Inflammatory macrophage (primary cell): ENCODE results near the gene TSPAN33.

Experiments used
- DNase-seq, 2 donors: peaks; one replicate each; pipeline ENCODE4 v3.0.0-alpha.2; 2020 to 2022
- total RNA-seq, 18 experiments: gene quantifications; one replicate each; lab custom pipeline; 2026; ENCODE audit warnings: mixed read lengths in 6 of 18, inconsistent platforms in 2 of 18; lab: John Stamatoyannopoulos, UW

TSPAN33 gene, protein sequence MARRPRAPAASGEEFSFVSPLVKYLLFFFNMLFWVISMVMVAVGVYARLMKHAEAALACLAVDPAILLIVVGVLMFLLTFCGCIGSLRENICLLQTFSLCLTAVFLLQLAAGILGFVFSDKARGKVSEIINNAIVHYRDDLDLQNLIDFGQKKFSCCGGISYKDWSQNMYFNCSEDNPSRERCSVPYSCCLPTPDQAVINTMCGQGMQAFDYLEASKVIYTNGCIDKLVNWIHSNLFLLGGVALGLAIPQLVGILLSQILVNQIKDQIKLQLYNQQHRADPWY
- total RNA-seq = 10.4 to 238 (median 66.5) reads per million in 18 experiments

DNA sequence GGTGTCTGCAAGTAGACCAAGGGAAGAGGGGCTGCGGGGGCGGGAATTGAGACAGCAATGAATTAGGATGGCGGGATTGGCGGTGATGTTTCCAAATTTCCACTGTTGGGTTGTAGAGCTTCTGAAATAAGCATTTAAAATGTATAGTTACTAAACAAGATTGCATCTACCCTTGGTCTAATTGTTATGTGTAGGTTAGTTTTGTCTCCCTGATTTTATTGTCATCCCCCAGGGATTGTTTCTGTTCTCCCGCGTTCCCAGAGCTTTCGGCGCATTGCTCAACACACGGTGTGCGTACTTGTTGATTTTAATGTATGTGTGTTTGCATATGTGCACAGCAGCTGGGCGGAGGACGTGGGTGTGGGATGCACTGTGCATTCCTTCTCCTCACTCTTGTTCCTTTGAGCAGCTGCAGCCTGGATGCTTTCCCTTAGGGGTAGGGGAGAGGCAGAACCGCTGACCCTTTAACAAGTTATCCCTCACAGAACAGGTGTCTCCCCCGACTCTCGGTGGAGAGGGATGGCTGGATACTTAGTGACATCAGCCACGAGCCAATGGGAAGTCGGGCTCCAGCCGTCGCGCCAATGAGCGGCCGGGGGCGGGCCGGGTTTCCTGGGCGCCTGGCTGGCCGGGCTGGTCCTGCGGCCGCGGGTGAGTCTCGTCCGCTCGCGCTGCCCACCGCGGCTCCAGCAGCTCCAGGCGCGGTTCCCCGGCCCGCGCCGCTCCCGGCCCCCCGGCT is at the start of gene TSPAN33:
TSS of gene TSPAN33 (plus strand) at position 613 of the 739 bp plus-strand sequence. CDS start 274 bp downstream, outside the sequence.
- peak; percentile 71 to 80 for DNase-seq

DNA sequence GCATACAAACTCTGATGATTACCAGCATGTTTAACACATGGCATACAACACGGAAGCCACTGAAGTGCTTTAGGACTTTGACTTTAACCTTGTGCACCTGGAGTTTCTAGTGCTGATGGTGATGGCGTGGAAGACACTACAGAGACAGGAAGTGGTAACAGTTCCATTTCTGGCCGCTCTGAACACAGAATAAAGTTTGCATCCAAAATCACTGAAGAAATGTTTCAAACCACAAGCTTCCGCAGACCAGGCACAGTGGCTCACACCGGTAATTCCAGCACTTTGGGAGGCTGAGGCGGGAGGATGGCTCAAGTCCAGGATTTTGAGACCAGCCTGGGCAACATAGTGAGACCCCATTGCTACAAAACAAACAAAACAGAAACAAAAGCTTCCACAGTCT is 49.2 kb upstream of the TSPAN33 start:
- DNase-seq = no peak

DNA sequence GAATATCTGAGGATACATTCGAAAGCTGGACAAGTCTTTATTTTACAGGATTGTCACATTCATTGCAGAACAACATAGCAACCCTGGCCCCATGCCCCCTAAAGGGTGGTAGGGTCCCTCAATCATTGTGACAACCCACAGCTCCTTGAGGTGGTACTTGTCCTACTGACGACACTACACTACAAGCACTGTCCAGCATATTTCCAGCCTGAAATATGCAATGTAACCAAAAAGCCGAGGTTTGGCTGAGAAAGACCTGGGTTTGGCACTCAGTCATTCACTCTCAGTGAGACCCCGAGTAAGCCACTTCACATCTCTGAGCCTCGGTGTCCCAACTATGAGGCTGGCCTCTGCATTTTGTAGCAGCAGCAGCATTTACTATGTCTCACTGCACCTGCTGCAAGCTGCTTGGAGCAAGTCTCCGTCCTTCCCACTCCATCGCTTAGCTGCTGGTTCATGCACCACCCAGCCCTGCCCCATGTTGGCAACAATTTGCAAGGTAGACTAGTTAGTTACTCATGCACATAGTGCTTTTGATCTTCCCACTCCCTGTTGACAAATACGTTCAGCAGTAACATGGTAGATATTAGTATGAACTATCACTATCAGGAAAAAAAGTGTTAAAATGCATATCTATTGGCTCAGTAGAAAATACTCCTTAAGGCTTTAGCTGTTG is 46.0 kb upstream of the TSPAN33 start:
- DNase-seq = no peak

DNA sequence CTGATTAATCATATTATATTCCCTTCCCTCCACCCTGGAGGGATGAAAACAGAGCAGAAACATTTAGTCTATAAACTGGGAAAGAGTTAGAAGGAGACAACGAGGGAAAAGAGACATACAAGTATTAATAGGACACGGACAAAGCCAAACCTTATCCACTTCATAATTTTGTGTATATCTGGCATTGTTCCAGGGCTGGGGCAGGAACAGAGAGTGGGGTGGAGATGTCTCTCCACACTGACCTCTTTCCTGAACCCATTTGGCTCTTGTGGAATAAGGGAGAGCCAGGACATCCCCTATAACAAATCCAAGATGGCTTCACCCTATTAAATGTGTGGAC is 43.7 kb upstream of the TSPAN33 start:
- no peak for DNase-seq

DNA sequence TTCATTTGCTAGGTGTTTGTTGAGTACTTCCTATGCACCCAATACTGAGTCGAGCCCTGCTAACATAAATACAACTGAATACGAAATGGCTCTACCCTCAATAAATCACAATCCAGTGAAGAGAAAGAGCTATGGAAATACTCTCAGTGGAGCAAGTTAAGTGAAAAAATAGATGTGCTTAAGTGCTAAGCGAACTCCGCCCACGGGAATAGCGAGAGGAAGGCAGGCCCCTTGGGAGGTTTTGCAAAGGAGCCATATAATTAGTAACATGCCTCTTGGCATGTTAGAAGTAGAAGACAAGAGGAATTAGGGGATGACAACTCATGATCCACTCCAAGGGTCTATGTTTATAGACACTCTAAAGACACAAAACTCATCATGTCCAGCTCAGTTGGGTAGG is 42.8 kb upstream of the TSPAN33 start:
- DNase-seq = no peak

DNA sequence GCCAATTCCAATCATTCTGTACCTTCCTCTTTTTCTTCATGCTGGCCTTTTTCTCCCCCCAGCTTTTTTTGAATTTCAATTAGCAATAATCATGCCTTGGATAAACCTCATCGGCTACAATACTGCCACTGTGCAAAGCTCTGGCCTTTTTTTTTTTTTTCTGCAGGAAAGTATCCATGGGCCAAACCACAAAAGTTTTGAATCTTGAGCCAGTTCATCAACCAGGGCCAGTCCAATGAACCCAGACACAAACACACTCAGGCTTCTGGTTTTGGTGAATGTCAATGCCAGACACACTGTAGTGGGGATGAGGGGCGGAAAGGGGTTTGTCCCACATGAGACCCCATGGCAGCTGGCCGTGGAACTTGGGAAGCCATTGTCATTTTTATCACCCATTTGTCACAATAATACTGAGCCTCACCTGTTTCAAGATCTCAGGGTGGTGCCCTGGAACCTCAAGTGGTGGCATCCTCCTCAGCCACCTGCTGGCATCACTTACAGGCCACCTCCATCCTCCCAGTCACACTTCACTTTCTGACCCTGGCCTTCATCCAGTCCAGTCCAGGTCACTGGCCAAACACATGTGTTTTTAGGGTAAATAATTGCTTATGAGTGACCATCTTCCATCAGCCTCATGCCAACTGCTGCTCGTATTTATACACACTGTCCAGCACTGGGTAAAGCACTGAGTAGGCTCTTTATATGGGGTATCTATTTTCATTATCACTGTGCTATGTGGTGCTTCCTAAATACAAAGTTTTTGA is 40.8 kb upstream of the TSPAN33 start:
- no peak for DNase-seq

DNA sequence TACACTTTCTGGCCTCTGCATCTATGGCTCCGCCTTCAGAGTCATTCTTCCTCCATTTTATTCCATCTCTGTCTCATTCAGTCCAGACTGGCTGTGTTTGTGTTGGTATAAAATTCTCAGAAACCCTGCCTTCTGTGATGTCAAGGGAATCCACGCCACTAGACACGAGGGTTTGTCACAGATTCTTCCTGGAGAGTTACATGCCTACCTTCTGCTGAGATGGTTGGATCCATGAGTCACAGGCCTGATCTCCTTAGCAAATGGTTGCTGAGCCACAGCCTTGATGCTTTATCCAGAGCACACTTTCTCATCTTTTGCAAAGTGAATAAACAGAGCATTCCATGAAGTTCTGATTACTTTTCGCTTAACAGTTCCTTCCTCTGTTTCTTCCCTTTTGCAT is 35.9 kb upstream of the TSPAN33 start:
- no peak for DNase-seq

DNA sequence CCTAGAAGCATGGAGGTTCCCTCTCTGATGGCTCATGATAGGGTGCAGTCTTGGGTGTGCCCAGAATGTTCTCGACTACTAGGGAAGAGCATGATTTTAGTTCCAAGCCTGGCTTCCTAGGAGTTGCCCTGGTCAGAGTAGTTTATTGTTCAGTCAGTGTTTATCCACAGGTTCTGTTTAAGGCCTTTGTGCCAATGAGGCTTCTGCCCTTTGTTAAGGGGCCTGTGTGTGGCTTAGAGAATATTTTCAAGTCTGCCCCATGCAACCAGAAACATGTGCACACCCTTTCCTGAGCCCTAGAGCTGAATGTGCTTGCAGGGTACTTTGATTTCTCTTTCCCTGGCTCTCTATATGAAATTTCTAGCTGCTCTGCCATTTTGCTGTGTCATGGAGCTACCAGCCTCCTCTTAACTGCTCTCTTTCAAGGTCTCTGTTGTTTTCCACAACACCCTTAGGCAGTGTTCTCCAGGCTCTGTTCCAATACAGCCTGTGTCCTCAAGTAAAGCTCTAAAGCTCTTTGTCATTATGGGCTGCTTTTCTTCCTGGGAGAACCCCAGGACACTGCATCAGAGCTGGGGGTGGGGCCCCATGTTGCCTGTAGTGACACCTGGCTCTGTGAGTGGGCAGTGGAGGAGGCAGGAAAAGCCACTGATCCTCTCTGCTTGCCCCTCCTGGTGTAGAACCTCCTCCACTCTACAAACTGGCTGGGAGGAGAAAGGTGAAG is 34.1 kb upstream of the TSPAN33 start:
- DNase-seq = no peak

DNA sequence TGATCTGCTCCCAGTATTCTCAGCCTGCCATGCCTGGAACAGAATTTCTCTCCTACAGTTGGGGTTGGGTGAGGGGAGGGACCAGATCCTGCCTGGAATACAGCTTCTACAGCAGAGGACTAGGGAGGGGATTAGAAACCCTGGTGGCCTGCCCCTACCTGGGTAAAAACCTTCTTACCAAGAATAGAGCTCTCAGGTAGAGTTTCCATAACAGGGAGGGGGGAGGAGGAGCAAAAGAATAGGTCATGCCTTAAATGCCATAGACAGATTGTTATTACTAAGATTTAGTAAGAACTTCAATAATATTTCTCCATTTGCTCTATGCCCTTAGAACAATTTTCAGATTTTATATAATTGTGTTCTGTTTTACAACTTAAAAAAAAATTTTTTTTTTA is 33.5 kb upstream of the TSPAN33 start:
- DNase-seq = no peak

DNA sequence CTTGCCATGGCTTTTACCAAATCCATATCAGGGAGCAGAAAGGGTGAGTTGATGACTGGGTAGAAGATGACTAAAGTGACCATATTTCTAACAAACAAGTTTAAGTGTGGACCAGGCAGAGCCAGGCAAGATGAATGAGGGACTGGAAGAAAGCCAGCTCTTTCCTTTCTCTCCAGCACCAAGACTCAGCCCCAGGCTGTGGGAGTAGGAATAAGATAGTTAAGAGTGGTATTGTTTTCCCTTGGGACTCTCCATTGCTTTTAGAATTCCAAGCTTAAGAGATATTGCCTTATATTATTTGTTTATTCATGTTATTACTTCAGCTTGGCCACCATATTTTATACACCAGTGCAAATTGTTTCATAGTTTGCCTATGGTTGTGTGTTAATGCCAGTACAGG is 28.8 kb upstream of the TSPAN33 start:
- DNase-seq = no peak

DNA sequence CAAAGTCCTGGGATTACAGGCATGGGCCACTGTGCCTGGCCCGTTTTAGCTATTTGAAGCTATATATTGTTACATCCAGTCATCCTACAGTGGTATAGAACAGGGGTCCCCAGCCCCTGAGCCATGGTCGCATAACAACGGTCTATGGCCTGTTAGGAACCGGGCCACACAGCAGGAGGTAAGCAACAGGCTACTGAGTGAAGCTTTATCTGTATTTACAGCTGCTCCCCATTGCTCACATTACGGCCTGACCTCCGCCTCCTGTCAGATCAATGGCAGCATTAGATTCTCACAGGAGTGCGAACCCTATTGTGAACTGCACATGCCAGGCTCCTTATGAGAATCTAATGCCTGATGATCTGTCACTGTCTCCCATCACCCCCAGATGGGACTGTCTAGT is 26.3 kb upstream of the TSPAN33 start:
- no peak for DNase-seq

DNA sequence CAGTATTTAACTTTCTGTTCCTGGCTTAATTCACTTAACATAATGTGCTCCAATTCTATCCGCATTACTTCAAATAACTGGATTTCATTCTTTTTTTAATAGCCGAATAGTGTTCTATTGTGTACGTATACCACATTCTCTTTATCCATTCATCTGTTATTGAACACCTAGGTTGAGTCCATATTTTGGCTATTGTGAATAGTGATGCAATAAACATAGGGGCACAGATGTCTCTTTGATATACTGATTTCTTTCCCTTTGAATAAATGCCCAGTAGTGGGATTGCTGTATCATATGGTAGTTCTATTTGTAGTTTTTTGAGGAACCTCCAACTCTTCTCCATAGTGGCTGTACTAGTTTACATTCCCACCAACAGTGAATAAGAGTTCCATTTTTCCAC is 25.5 kb upstream of the TSPAN33 start:
- no peak for DNase-seq

DNA sequence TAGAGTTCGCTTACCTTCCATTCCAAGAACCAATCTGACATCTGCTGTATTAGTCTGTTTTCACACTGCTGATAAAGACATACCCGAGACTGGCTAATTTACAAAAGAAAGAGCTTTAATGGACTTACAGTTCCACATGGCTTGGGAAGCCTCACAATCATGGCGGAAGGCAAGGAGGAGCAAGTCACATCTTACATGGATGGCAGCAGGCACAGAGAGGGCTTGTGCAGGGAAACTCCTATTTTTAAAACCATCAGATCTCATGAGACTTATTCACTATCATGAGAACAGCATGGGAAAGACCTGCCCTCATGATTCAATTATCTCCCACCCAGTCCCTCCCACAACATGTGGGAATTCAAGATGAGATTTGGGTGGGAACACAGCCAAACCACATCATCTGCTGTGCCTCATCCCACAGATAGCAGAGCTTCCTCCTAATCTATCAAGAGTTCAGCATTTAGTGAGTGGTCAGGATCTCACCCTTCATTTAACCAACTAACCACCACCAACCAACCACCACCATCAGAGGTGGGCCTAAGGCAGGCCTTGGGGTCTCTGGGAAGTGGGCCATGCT is 22.9 kb upstream of the TSPAN33 start:
- peak; percentile 72 to 89 for DNase-seq

DNA sequence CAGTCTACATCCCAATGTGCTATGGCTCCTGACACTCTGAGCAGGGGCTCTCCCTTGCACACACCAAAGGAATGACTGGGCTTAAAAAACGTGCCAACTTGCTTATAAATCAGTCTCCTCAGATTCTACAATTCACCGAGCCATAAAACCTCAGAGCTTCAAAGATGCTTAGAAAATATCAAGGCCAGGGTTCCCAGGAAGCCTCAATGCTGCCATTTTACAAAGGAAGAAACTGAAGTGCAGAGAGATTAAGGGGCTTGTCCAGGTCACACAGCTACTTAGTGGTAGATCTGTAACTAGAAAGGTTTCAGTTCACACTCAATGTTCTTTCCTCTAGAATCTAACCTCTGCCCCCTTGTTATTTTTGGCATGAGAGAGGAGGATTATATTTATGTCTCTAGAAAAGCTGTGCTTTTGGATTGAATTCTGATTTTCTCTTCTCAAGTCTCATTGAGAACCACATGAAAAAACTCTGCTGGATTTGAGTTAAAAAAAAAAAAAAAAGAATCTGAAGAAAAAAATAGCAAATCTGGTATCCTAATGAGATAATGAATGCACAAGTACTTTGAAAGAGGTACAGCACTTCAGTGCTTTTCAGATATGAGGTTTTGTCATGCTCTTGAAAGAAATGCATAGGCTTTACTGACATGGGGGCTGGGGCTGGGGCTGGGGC is 22.3 kb upstream of the TSPAN33 start:
- DNase-seq = no peak

DNA sequence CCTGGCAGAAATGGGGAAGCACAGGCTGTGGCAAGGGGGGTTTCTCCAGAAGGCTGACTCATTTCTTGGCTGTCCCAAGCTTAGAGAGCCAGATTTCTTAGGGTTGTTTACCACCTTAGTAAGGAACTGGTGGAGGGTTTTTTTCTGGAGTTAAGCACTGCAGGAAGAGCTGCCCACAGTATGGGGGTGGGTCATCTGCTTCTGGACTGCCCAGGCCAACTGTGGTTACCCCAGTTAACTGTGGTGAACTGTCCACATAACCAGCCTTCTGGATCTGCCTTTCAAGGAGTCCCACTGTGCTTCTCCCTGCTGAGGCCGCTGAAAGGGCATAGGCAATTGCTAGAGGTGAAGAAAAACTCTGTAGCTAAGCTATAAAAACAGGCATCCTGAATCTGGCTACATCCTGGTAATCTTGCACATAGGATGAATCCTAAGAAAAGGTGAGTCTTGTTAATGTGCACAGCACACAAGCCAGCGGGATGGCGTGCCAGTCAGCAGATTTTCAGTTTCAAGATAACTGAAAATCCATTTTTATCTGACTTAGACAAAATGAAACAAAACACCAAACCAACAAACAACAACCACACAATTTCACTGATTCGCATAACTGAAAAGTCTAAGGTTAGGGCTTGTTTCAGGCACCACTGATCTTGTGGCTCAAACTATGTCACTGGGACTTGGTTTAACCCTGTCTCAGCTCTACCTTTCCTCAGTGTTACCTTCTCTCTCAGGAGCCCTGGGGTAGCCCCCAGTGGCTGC is 21.6 kb upstream of the TSPAN33 start:
- DNase-seq = peak; percentile 87 to 96

DNA sequence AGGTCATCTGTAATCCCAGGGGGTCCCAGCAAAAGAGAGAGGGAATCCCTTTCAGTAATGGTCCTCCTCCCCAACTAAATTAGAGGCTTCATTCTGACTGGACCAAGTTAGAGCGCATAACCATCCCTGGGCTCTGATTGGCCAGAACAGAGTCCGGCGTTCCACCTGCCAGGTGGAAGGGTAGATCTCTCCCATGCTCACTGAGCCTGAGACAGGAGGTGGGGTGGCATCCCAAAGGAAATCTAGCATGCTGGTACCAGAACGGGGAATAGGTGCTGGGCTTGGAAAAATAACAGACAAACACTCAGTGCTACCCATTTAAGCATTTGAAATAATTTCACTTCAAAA is 21.0 kb upstream of the TSPAN33 start:
- no peak for DNase-seq

DNA sequence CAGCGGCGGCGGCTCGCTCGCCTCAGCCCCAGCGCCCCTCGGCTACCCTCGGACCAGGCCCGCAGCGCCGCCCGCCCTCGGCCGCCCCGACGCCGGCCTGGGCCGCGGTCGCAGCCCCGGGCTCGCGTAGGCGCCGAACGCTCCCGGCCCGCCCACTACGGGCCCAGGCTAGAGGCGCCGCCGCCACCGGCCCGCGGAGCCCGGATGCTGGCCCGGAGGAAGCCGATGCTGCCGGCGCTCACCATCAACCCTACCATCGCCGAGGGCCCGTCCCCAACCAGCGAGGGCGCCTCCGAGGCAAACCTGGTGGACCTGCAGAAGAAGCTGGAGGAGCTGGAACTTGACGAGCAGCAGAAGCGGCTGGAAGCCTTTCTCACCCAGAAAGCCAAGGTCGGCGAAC is 18.2 kb upstream of the TSPAN33 start:
- no peak for DNase-seq

DNA sequence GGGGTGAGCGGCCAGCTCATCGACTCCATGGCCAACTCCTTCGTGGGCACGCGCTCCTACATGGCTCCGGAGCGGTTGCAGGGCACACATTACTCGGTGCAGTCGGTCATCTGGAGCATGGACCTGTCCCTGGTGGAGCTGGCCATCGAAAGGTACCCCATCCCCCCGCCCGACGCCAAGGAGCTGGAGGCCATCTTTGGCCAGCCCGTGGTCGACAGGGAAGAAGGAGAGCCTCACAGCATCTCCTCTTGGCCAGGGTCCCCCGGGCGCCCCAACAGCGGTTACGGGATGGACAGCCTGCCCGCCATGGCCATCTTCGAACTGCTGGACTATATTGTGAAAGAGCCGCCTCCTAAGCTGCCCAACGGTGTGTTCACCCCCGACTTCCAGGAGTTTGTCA is 17.4 kb upstream of the TSPAN33 start:
- no peak for DNase-seq

DNA sequence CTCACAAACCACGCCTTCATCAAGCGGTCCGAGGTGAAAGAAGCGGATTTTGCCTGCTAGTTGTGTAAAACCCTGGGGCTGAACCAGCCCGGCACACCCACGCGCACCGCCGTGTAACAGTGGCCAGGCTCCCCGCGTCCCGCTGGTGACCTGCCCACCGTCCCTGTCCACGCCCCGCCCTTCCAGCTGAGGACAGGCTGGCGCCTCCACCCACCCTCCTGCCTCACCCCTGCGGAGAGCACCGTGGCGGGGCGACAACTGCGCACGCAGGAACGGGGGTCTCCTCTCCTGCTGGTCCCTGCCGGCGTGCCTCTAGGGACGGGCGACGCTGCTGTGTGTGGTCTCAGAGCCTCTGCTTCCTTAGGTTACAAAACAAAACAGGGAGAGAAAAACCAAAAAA is 16.9 kb upstream of the TSPAN33 start:
- DNase-seq = no peak

DNA sequence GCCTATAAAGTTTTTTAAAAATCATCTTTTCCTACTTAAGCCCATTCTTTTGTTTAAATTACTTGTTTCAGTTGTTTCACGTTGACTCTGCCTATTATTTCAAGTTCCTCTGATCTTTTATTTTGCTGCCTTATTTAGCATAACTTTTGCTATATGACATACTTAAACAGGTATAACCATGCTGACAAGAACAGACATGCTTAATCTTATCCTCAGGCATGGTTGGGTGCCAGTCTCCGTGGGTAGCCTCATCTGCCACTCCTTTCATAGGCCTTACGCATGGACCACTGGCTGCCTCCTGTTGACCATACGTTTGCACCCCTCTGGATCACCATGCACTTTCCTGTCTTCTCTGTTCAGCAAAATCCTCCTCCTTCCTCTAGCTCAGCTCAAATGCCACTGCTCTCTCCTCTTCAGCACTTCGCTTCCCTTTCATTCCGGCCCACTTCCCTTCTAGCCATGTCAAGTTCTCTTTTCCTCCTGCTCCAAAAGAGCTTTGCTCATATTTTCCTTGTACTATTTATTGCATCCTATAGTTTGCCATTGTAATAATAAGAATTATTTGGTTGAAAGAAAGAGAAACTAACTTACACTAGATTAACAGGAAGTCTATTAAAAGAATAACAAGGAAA is 10.0 kb upstream of the TSPAN33 start:
- DNase-seq = peak; percentile 68 to 69
